ENCODE measurements around the gene RBMS1. TPM values are rescaled to one million over a fixed set of nuclear protein-coding genes. Genes with fewer than 3 reads are reported as not detected.

RBMS1 gene
- total and polyA plus RNA-seq, 2 experiments from 2014 or later, result 55.5 to 94.8 TPM

DNA sequence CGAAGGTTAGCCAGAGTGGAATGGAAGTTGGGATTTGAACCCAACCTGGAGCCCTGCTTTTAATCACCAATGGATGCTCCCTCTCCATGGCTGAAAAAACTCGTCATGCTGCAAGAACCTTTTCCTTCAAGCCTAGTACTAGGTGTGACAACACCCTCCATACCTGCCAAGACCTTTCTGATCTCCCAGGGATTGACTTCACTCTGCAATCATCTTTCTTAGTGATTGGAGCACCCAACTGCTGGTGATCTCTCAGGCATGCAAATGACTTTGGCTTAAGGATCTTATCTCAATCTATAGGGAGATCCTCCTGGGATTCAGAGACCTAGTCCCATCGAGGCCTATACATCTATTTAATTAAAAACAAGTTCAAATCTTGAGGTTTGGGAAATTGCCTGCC, 270.0 kb downstream of the RBMS1 start:
- no peak for TF ChIP-seq REST (IDR thresholded peaks at IDR 0.05; ENCODE audit: unreplicated experiment)
- TF ChIP-seq CREB1 (CRISPR knock-in tag; IDR thresholded peaks at IDR 0.05; ENCODE audit: low read depth), result no peak
- no peak for TF ChIP-seq ZNF114 (CRISPR knock-in tag; IDR thresholded peaks at IDR 0.05)
- no peak for TF ChIP-seq EZH2phosphoT487 (IDR thresholded peaks at IDR 0.05; ENCODE audit: unreplicated experiment)
- TF ChIP-seq, protein P1, sequence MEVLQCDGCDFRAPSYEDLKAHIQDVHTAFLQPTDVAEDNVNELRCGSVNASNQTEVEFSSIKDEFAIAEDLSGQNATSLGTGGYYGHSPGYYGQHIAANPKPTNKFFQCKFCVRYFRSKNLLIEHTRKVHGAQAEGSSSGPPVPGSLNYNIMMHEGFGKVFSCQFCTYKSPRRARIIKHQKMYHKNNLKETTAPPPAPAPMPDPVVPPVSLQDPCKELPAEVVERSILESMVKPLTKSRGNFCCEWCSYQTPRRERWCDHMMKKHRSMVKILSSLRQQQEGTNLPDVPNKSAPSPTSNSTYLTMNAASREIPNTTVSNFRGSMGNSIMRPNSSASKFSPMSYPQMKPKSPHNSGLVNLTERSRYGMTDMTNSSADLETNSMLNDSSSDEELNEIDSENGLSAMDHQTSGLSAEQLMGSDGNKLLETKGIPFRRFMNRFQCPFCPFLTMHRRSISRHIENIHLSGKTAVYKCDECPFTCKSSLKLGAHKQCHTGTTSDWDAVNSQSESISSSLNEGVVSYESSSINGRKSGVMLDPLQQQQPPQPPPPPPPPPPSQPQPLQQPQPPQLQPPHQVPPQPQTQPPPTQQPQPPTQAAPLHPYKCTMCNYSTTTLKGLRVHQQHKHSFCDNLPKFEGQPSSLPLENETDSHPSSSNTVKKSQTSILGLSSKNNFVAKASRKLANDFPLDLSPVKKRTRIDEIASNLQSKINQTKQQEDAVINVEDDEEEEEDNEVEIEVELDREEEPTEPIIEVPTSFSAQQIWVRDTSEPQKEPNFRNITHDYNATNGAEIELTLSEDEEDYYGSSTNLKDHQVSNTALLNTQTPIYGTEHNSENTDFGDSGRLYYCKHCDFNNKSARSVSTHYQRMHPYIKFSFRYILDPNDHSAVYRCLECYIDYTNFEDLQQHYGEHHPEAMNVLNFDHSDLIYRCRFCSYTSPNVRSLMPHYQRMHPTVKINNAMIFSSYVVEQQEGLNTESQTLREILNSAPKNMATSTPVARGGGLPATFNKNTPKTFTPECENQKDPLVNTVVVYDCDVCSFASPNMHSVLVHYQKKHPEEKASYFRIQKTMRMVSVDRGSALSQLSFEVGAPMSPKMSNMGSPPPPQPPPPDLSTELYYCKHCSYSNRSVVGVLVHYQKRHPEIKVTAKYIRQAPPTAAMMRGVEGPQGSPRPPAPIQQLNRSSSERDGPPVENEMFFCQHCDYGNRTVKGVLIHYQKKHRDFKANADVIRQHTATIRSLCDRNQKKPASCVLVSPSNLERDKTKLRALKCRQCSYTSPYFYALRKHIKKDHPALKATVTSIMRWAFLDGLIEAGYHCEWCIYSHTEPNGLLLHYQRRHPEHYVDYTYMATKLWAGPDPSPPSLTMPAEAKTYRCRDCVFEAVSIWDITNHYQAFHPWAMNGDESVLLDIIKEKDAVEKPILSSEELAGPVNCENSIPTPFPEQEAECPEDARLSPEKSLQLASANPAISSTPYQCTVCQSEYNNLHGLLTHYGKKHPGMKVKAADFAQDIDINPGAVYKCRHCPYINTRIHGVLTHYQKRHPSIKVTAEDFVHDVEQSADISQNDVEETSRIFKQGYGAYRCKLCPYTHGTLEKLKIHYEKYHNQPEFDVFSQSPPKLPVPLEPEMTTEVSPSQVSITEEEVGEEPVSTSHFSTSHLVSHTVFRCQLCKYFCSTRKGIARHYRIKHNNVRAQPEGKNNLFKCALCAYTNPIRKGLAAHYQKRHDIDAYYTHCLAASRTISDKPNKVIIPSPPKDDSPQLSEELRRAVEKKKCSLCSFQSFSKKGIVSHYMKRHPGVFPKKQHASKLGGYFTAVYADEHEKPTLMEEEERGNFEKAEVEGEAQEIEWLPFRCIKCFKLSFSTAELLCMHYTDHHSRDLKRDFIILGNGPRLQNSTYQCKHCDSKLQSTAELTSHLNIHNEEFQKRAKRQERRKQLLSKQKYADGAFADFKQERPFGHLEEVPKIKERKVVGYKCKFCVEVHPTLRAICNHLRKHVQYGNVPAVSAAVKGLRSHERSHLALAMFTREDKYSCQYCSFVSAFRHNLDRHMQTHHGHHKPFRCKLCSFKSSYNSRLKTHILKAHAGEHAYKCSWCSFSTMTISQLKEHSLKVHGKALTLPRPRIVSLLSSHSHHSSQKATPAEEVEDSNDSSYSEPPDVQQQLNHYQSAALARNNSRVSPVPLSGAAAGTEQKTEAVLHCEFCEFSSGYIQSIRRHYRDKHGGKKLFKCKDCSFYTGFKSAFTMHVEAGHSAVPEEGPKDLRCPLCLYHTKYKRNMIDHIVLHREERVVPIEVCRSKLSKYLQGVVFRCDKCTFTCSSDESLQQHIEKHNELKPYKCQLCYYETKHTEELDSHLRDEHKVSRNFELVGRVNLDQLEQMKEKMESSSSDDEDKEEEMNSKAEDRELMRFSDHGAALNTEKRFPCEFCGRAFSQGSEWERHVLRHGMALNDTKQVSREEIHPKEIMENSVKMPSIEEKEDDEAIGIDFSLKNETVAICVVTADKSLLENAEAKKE (CRISPR knock-in tag; IDR thresholded peaks at IDR 0.05), result no peak
- no peak for TF ChIP-seq ETS1 (IDR thresholded peaks at IDR 0.05)
- Mint-ChIP-seq H3K27ac (no peak overlapping the region), H3K4me1 (peaks cover 15% of the 10 kb centered on the region), H3K27me3 (ENCODE audit: insufficient read depth, low read depth, poor library complexity) (peaks cover 2% of the 10 kb centered on the region), H3K9me3 (no peaks in the 10 kb centered on the region), H3K36me3 (ENCODE audit: low read depth) (no peaks in the 10 kb centered on the region), H3K4me3 (no peak overlapping the region)
- peaks cover 10% of the 10 kb centered on the region for H3K4me1 ChIP-seq (ENCODE audit: insufficient read depth)
- H3K4me2 ChIP-seq, result no peak overlapping the region
- H3K4me3 ChIP-seq, result no peak overlapping the region
- H3K36me3 ChIP-seq (ENCODE audit: insufficient read depth), result no peaks in the 10 kb centered on the region
- H3F3A ChIP-seq (replicated peaks; ENCODE audit: low read depth), result no peaks in the 10 kb centered on the region
- ATAC-seq (no peak), DNase-seq (ENCODE audit: low spot score) (no peak)
- 0 out of 2 replicates have a peak, but pooled peaks cover 7% of the 10 kb centered on the region for H3K9me2 ChIP-seq (ENCODE audit: insufficient read depth)
- no peaks in the 10 kb centered on the region for H3K79me2 ChIP-seq (replicated peaks; ENCODE audit: insufficient read depth)
- H3K27me3 ChIP-seq (ENCODE audit: insufficient read depth), result no peaks in the 10 kb centered on the region
- H3K27ac ChIP-seq (ENCODE audit: low read depth), result no peak overlapping the region
- H2AFZ ChIP-seq, result no peak overlapping the region
- no peaks in the 10 kb centered on the region for H4K20me1 ChIP-seq (replicated peaks; ENCODE audit: insufficient read depth)

All from GM23338 (cell line).